PC-3 (cell line): ENCODE results near the gene COL1A2.

Experiments used
- EZH2 ChIP-seq: fragments of 300-600 bp; sonication (generic); IDR thresholded peaks from one replicate; pipeline ENCODE4 v1.6.1; 2017; ENCODE audit warnings: antibody characterized with exemption, mild to moderate bottlenecking, low read length; ENCODE audit not compliant: unreplicated experiment
- TF ChIP-seq, protein P1 (sequence below): fragments of 300-600 bp; sonication (generic); conservative IDR thresholded peaks from 2 replicates; pipeline ENCODE4 v1.5.1; 2017; ENCODE audit warnings: antibody characterized with exemption, low read depth, mild to moderate bottlenecking, low read length

DNA sequence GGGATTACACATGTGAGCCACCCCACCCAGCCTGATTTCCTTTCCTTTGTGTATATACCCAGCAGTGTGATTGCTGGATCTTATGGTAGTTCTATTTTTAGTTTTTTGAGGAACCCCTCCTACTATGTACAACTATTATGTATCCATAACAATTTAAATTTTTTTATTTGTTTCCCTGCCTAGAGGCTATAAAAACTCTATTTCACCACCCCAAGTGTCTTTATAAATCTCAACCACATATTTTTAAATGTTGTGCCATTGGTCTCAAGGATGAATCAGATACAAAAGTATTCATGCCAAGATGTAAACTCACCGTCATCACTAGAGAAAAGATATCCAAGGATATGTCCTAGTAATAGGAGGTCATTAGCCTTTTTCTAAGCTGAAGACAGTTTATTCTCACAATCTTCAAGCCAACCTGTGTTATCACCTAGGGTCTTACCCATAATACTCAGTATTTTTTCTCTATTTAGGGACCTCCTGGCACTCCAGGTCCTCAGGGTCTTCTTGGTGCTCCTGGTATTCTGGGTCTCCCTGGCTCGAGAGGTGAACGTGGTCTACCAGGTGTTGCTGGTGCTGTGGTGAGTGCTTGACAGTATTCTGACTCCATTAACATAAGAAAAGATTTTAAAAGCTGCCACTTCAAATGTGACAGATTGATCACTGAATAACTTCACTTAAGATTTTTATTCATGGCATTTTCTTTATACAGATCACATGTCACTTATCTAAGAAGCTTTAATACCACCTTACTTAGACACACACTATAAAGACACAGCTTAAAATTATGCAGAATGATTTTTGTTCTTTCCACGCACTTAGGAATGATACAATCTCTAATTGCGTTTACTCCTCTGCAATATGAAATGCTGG is 29.4 kb downstream of the COL1A2 start:
- TF ChIP-seq, protein P1, sequence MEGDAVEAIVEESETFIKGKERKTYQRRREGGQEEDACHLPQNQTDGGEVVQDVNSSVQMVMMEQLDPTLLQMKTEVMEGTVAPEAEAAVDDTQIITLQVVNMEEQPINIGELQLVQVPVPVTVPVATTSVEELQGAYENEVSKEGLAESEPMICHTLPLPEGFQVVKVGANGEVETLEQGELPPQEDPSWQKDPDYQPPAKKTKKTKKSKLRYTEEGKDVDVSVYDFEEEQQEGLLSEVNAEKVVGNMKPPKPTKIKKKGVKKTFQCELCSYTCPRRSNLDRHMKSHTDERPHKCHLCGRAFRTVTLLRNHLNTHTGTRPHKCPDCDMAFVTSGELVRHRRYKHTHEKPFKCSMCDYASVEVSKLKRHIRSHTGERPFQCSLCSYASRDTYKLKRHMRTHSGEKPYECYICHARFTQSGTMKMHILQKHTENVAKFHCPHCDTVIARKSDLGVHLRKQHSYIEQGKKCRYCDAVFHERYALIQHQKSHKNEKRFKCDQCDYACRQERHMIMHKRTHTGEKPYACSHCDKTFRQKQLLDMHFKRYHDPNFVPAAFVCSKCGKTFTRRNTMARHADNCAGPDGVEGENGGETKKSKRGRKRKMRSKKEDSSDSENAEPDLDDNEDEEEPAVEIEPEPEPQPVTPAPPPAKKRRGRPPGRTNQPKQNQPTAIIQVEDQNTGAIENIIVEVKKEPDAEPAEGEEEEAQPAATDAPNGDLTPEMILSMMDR = no peak
- no peak for TF ChIP-seq EZH2
